Natural killer cell (primary cell): Measurements from ENCODE around the gene GSTM3. TPM values are rescaled to one million over a fixed set of nuclear protein-coding genes. Genes with fewer than 3 reads are reported as not detected.
"Not testable (repeated sequence)": the region's sequence is repeated elsewhere in the genome, so short reads cannot be mapped to it uniquely, and the experiment has no call there.

ENCODE experiments used
- ATAC-seq, 3 donors: fragments of 150-1000 bp in 2 of 3; fragments of 200-7000 bp in 1 of 3; cut with Tn5 transposase; 1 replicate in 1 of 3; 2 replicates in 2 of 3; pipeline ENCODE4 v1.10.0; 2021; ENCODE audit warnings: mild to moderate bottlenecking in 2 of 3, moderate library complexity in 2 of 3
- DNase-seq, 2 donors: peaks; one replicate each; pipeline versions ENCODE4 v3.0.0 to v3.0.0-alpha.2; 2013 to 2021; ENCODE audit warnings: mixed read lengths in 1 of 2
- H3K27ac ChIP-seq: one replicate; pipeline ENCODE4 v1.5.1; 2013; ENCODE audit warnings: mild to moderate bottlenecking, low read length
- H3K27me3 ChIP-seq: one replicate; pipeline ENCODE4 v1.6.1; 2013; ENCODE audit warnings: low read length; ENCODE audit not compliant: control insufficient read depth, insufficient read depth
- H3K36me3 ChIP-seq: one replicate; pipeline ENCODE4 v1.6.1; 2013; ENCODE audit warnings: low read length; ENCODE audit not compliant: control insufficient read depth, insufficient read depth
- H3K4me1 ChIP-seq: one replicate; pipeline ENCODE4 v1.6.1; 2013; ENCODE audit warnings: low read length; ENCODE audit not compliant: control insufficient read depth, insufficient read depth
- H3K4me3 ChIP-seq: one replicate; pipeline ENCODE4 v1.5.1; 2013; ENCODE audit warnings: low read length
- H3K9me3 ChIP-seq: one replicate; pipeline ENCODE4 v1.6.1; 2013; ENCODE audit warnings: low read length; ENCODE audit not compliant: control insufficient read depth, insufficient read depth
- H3K27ac Mint-ChIP-seq, 2 donors: one replicate each; pipeline ENCODE4 v1.8.0; 2022; ENCODE audit warnings: mild to moderate bottlenecking in 2 of 2, mixed read lengths in 2 of 2, moderate library complexity in 1 of 2
- H3K27me3 Mint-ChIP-seq, 2 donors: one replicate each; pipeline ENCODE4 v1.8.0; 2022; ENCODE audit warnings: low read depth in 2 of 2, mixed read lengths in 2 of 2
- H3K36me3 Mint-ChIP-seq: one replicate; pipeline ENCODE4 v1.8.0; 2022; ENCODE audit warnings: mixed read lengths
- H3K4me1 Mint-ChIP-seq, 2 donors: one replicate each; pipeline ENCODE4 v1.8.0; 2022; ENCODE audit warnings: mixed read lengths in 2 of 2
- H3K4me3 Mint-ChIP-seq: one replicate; pipeline ENCODE4 v1.8.0; 2022; ENCODE audit warnings: mild to moderate bottlenecking, moderate library complexity, mixed read lengths
- H3K9me3 Mint-ChIP-seq, 2 donors: one replicate each; pipeline ENCODE4 v1.8.0; 2022; ENCODE audit warnings: mixed read lengths in 2 of 2
- WGBS: methylation state at CpG from one replicate; pipeline ENCODE4 v1.1.7; 2013; ENCODE audit warnings: missing lambda C conversion rate; ENCODE audit not compliant: insufficient coverage; 5-methylcytosine and 5-hydroxymethylcytosine counted together
- intact Hi-C: fragments of 100-400 bp; cut with micrococcal nuclease; formaldehyde crosslinking; loops from one replicate; pipeline ENCODE4 v1.14.2; 2022
- total RNA-seq, 4 donors: library from RNA; stranded (reverse); fragments of 120-200 nt in 1 of 4; gene quantifications; one replicate each; pipeline versions ENCODE4 v1.2.3 to v1.2.4, GENCODE V29; 2013 to 2022
- TF ChIP-seq, protein P1 (sequence below): fragments of 200-600 bp; IDR thresholded peaks from one replicate; pipeline ENCODE4 v1.8.0; 2022; ENCODE audit warnings: antibody characterized with exemption

GSTM3 gene
- total RNA-seq, 3 donors from 2014 or later (not counting 1 experiment from before 2014, with no cell fraction given): 1.7 to 3.0 (median 3.0) TPM

DNA sequence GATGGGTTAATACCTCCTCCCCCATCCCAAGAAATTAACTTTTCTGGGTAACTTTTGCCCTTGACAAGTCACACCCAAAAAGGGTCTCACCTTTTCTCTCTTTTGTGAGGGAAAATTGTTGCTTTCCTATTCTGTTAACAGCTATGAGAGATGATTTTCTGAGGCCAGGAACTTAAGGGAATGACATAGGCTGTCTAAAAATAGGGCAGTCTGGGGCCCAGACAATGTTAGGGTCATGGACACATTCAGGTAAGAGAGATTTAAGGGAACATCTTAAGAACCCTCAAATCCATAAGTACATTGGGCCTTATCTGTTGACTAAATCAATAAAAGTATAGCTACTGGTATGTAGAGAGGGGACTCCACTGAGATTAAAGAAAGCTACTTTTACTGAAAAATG, 8.4 kb upstream of the GSTM3 start:
- ATAC-seq (no peak), DNase-seq (no peak)
- no peak overlapping the region for H3K4me3 Mint-ChIP-seq
- H3K9me3 ChIP-seq: no peaks in the 10 kb centered on the region
- H3K4me3 ChIP-seq: no peak overlapping the region
- no peaks in the 10 kb centered on the region for H3K27me3 ChIP-seq
- H3K27ac ChIP-seq: no peak overlapping the region
- no peaks in the 10 kb centered on the region for H3K36me3 ChIP-seq
- H3K9me3 Mint-ChIP-seq: no peaks in the 10 kb centered on the region
- H3K36me3 Mint-ChIP-seq: no peaks in the 10 kb centered on the region
- no peak overlapping the region for H3K27ac Mint-ChIP-seq
- TF ChIP-seq, protein P1, sequence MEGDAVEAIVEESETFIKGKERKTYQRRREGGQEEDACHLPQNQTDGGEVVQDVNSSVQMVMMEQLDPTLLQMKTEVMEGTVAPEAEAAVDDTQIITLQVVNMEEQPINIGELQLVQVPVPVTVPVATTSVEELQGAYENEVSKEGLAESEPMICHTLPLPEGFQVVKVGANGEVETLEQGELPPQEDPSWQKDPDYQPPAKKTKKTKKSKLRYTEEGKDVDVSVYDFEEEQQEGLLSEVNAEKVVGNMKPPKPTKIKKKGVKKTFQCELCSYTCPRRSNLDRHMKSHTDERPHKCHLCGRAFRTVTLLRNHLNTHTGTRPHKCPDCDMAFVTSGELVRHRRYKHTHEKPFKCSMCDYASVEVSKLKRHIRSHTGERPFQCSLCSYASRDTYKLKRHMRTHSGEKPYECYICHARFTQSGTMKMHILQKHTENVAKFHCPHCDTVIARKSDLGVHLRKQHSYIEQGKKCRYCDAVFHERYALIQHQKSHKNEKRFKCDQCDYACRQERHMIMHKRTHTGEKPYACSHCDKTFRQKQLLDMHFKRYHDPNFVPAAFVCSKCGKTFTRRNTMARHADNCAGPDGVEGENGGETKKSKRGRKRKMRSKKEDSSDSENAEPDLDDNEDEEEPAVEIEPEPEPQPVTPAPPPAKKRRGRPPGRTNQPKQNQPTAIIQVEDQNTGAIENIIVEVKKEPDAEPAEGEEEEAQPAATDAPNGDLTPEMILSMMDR: no peak
- no peaks in the 10 kb centered on the region for H3K4me1 Mint-ChIP-seq
- intact Hi-C loops: no loop called here
- peaks cover 12 to 35% of the 10 kb centered on the region in 2 donors for H3K27me3 Mint-ChIP-seq
- H3K4me1 ChIP-seq: no peaks in the 10 kb centered on the region

DNA sequence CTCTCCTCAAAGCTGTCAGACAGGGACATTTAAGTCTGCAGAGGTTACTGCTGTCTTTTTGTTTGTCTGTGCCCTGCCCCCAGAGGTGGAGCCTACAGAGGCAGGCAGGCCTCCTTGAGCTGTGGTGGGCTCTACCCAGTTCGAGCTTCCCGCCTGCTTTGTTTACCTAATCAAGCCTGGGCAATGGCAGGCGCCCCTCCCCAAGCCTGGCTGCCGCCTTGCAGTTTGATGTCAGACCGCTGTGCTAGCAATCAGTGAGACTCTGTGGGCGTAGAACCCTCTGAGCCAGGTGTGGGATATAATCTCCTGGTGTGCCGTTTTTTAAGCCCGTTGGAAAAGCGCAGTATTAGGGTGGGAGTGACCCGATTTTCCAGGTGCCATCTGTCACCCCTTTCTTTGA, 7.5 kb upstream of the GSTM3 start:
- ATAC-seq, H3K4me3 Mint-ChIP-seq, H3K36me3 ChIP-seq, H3K27ac Mint-ChIP-seq, H3K4me3 ChIP-seq, H3K27ac ChIP-seq, H3K27me3 ChIP-seq, H3K36me3 Mint-ChIP-seq, intact Hi-C loops, H3K4me1 ChIP-seq, H3K4me1 Mint-ChIP-seq, H3K9me3 ChIP-seq, H3K9me3 Mint-ChIP-seq, DNase-seq: not testable (repeated sequence)
- peaks cover 12 to 35% of the 10 kb centered on the region in 2 donors for H3K27me3 Mint-ChIP-seq
- WGBS: 93% methylated on average over 10 of the region's 10 CpGs

DNA sequence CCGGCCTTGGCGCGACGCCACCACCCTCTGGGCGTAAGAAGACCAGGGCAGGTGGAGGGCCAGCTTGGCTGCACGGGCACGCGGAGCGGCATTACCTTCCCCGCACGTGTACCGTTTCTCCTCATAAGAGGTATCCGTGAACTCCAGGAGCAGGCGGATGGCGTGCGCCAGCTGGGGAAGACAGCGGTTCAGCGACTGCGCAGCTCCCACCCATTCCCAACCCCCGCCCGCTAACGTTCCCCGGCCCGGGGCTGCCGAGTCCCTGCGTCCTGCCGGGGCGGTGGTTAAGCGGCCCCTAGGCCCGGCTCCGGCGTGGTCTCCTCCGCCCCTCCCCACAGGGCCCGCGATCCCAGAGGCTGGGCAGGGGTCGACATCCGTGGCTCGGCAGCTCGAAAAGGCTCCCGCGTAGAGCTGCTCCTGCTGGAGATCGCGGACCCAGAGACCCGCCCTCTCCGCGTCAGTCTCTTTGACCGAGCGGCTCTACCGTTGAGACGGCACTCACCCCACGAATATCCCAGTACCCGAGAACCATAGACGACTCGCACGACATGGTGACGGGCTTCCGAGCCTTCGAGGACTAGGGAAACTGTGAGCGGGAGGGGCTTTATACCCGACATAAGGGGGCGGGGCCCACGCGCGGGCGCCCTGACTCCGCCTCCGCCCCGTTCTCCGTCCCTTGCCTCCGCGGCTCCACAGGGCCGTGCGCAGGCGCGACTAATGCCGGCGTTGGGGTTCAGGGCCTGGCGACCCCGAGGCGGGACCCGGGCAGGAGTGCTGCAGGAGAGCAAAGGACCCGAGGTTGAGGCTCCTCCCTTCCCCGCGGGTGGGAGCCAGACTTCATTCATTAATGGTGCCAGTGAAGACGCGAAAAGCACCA, 862 bp downstream of the GSTM3 start:
- DNase-seq (peak; percentile 74 to 91), ATAC-seq (peak; percentile 95 to 98 (median 97))
- Mint-ChIP-seq H3K36me3 (no peaks in the 10 kb centered on the region), H3K27me3 (peaks cover 29 to 40% of the 10 kb centered on the region in 2 donors), H3K4me1 (peaks cover 12 to 15% of the 10 kb centered on the region in 2 donors), H3K27ac (peak overlapping the region in 1 of 2 donors; percentile 60), H3K9me3 (no peaks in the 10 kb centered on the region), H3K4me3 (peak overlapping the region; percentile 72)
- H3K36me3 ChIP-seq: no peaks in the 10 kb centered on the region
- H3K4me1 ChIP-seq: peaks cover 14% of the 10 kb centered on the region
- H3K9me3 ChIP-seq: no peaks in the 10 kb centered on the region
- intact Hi-C loops: no loop called here
- peaks cover 19% of the 10 kb centered on the region for H3K27me3 ChIP-seq
- H3K4me3 ChIP-seq: peak overlapping the region; percentile 64
- H3K27ac ChIP-seq: peak overlapping the region; percentile 25
- TF ChIP-seq, protein P1: no peak
- WGBS: 2% methylated on average over 86 of the region's 86 CpGs

DNA sequence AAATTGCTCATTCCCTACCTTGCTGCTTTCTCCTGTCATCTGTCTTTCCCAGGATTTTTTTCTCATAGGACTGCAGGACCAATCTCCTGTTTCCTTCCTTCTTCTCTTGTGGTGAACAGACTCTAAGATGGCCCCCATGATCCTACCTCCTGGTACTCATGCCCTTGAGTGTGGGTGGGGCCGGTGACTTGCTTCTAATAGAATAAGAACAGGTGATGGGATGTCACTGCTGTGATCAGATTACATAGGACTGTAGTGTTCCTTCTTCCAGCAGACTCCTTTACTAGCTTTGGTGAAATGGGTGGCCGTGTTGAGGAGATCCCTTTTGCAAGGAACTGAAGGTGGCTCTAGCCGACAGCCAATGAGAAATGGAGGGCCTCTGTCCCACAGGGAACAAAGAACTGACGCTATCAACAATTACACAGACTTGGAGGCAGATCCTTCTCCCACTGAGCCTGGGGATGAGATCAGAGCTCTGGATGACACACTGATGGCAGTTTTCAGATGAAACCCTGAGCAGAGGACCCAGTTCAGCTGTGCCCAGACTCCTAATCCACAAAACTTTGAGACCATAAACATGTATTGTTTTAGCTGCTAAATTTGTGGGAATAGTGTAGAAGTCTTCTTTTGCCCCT, 7.5 kb downstream of the GSTM3 start:
- H3K4me1 ChIP-seq: no peaks in the 10 kb centered on the region
- H3K36me3 ChIP-seq: no peaks in the 10 kb centered on the region
- Mint-ChIP-seq H3K36me3 (no peaks in the 10 kb centered on the region), H3K9me3 (no peaks in the 10 kb centered on the region), H3K4me3 (no peak overlapping the region), H3K27ac (no peak overlapping the region), H3K4me1 (no peaks in the 10 kb centered on the region), H3K27me3 (peaks cover 13 to 26% of the 10 kb centered on the region in 2 donors)
- TF ChIP-seq, protein P1: no peak
- WGBS: 90% methylated on average over 4 of the region's 4 CpGs
- H3K27me3 ChIP-seq: no peaks in the 10 kb centered on the region
- no peaks in the 10 kb centered on the region for H3K9me3 ChIP-seq
- ATAC-seq: no peak
- H3K4me3 ChIP-seq: no peak overlapping the region
- intact Hi-C loops: no loop called here
- DNase-seq: no peak
- no peak overlapping the region for H3K27ac ChIP-seq
